BLaER1 (cell line): Measurements from ENCODE around the gene SYNPO2.

Source experiments
- H3K27ac ChIP-seq: shearing (Covaris generic); formaldehyde crosslinking; 2 replicates; pipeline ENCODE4 v1.8.1; 2022
- H3K27me3 ChIP-seq: shearing (Covaris generic); formaldehyde crosslinking; 2 replicates; pipeline ENCODE4 v1.8.1; 2022
- H3K36me3 ChIP-seq: shearing (Covaris generic); formaldehyde crosslinking; 2 replicates; pipeline ENCODE4 v1.8.1; 2022
- H3K4me1 ChIP-seq: shearing (Covaris generic); formaldehyde crosslinking; 2 replicates; pipeline ENCODE4 v1.8.1; 2022
- H3K4me2 ChIP-seq: shearing (Covaris generic); formaldehyde crosslinking; 2 replicates; pipeline ENCODE4 v1.8.1; 2022
- H3K4me3 ChIP-seq: shearing (Covaris generic); formaldehyde crosslinking; 2 replicates; pipeline ENCODE4 v1.8.1; 2022
- H3K9ac ChIP-seq: shearing (Covaris generic); formaldehyde crosslinking; 2 replicates; pipeline ENCODE4 v1.8.1; 2022
- H3K9me3 ChIP-seq: shearing (Covaris generic); formaldehyde crosslinking; 2 replicates; pipeline ENCODE4 v1.8.1; 2022
- H4K20me1 ChIP-seq: shearing (Covaris generic); formaldehyde crosslinking; 2 replicates; pipeline ENCODE4 v1.8.1; 2022
- Cebpa-rat ChIP-seq: shearing (Covaris generic); IDR thresholded peaks from 2 replicates; pipeline ENCODE4 v1.8.1; 2022

Gene SYNPO2

DNA sequence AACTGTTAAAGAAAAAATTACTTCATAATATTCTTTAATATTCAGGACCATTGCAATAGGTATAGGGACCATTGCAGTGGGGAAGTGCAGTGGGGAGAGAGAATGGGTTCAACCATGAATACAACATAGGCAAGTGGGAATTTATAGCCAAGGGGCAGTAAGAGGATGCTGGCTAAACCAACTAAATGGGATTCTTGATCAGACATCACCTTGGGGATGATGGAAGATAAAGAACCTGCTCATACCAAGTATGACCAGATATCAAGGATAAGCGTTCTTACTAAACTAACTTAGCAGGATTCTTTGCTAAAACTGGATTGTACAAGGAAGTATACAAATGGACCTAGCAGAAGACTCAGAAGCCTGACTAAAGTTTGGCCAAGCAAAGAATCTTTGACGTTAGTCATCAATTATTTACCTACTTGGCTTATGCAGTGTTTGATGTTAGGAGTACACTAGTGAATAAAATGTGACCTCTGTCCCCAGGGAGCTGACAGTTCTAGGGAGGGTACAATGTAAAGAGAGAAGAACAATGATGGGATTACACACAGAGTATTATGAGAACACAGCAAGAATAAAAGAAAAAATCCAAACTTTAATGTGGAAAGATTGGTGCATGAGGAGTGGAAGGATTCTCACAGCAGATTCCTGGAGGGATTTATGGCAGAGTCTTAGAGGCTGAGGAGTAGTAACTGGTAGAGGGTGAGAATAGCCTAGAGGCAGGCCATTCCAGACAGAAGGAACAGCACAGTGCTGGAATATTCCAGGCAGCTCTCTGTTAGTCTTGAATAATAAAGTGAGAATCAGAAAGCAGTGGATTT is 192.3 kb downstream of the SYNPO2 start:
- Histone ChIP-seq H4K20me1 (no peaks in the 10 kb centered on the region), H3K27ac (no peak overlapping the region), H3K27me3 (no peaks in the 10 kb centered on the region), H3K36me3 (no peaks in the 10 kb centered on the region), H3K4me2 (no peak overlapping the region), H3K4me3 (no peak overlapping the region), H3K9me3 (no peaks in the 10 kb centered on the region), H3K9ac (no peak overlapping the region), H3K4me1 (no peaks in the 10 kb centered on the region)
- TF ChIP-seq Cebpa-rat, result no peak

DNA sequence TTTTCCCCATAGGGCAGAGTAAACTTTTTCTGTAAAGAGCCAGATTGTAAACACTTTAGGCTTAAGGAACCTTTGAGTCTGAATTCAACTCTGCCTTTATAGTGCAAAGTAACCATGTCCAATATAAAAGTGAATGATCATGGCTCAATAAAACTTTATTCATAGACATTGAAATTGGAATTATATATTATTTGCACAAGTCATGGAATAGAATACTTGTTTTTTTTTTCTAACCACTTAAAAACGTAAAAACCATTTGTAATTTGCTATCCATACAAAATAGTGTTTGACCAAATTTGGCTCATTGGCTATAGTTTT is 192.8 kb downstream of the SYNPO2 start:
- no peak for TF ChIP-seq Cebpa-rat
- Histone ChIP-seq H3K36me3 (no peaks in the 10 kb centered on the region), H3K27ac (no peak overlapping the region), H3K9ac (no peak overlapping the region), H3K4me3 (no peak overlapping the region), H3K4me1 (no peaks in the 10 kb centered on the region), H3K4me2 (no peak overlapping the region), H3K27me3 (no peaks in the 10 kb centered on the region), H4K20me1 (no peaks in the 10 kb centered on the region), H3K9me3 (no peaks in the 10 kb centered on the region)

DNA sequence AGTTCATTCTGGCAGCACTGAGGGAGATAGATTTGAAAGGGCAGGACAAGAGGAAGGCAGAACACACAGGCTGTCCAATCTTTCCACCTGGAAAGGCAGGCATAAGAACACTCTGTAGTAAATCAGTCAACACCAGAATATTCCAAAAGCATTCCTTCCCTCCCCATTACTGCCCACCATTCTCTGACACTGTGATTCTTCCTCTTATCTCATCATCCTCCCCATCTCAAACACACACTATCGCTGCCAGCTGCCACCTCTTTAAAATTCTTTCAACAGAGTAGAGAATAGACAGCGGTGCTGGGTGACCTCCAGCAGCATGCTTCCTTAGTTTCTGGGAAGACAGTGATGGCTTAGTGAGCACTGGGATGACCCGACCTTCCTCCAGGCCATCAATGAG is 193.3 kb downstream of the SYNPO2 start:
- Histone ChIP-seq H3K9ac (no peak overlapping the region), H3K4me3 (no peak overlapping the region), H3K27me3 (no peaks in the 10 kb centered on the region), H3K9me3 (no peaks in the 10 kb centered on the region), H3K4me2 (no peak overlapping the region), H4K20me1 (no peaks in the 10 kb centered on the region), H3K27ac (no peak overlapping the region), H3K4me1 (no peaks in the 10 kb centered on the region), H3K36me3 (no peaks in the 10 kb centered on the region)
- no peak for TF ChIP-seq Cebpa-rat

DNA sequence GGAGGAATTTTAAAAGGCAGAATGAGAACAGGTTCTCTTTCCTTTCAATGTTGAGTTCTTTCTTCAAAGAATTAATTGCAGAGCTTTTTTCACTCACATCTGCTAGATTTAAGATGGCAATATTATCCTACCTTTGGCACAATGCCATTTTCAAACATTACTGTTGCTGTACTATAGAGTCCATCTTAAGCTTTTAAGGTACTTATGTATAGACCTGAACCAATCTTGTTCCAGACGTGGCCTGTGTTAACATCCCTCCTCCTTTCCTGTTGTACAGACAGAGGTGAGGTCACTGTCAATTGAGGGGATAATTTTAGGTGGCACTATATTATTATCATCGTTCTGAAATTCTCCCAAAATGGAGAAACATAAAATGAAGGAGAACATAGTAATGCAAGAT is 194.0 kb downstream of the SYNPO2 start:
- no peaks in the 10 kb centered on the region for H3K9me3 ChIP-seq
- peaks cover 3% of the 10 kb centered on the region for H3K4me1 ChIP-seq
- H3K4me3 ChIP-seq, result no peak overlapping the region
- no peaks in the 10 kb centered on the region for H4K20me1 ChIP-seq
- H3K36me3 ChIP-seq, result no peaks in the 10 kb centered on the region
- H3K9ac ChIP-seq, result no peak overlapping the region
- H3K27me3 ChIP-seq, result no peaks in the 10 kb centered on the region
- TF ChIP-seq Cebpa-rat, result no peak
- H3K4me2 ChIP-seq, result no peak overlapping the region
- H3K27ac ChIP-seq, result no peak overlapping the region

DNA sequence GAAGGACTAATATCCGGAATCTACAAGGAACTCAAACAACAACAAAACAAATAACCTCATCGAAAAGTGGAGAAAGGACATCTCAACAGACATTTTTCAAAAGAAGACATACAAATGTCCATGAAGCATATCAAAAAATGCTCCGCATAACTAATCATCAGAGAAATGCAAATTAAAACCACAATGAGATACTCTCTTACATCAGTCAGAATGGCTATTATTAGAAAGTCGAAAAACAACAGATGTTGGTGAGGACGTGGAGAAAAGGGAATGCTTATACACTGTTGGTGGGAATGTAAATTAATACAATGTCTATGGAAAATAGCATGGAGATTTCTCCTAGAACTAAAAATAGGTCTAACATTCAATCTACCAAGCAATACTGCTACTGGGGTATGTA is 195.9 kb downstream of the SYNPO2 start:
- no peak overlapping the region for H3K4me2 ChIP-seq
- no peak overlapping the region for H3K27ac ChIP-seq
- no peaks in the 10 kb centered on the region for H3K36me3 ChIP-seq
- no peak overlapping the region for H3K4me3 ChIP-seq
- TF ChIP-seq Cebpa-rat, result no peak
- peaks cover 5% of the 10 kb centered on the region for H3K4me1 ChIP-seq
- H4K20me1 ChIP-seq, result no peaks in the 10 kb centered on the region
- no peaks in the 10 kb centered on the region for H3K9me3 ChIP-seq
- no peaks in the 10 kb centered on the region for H3K27me3 ChIP-seq
- no peak overlapping the region for H3K9ac ChIP-seq

DNA sequence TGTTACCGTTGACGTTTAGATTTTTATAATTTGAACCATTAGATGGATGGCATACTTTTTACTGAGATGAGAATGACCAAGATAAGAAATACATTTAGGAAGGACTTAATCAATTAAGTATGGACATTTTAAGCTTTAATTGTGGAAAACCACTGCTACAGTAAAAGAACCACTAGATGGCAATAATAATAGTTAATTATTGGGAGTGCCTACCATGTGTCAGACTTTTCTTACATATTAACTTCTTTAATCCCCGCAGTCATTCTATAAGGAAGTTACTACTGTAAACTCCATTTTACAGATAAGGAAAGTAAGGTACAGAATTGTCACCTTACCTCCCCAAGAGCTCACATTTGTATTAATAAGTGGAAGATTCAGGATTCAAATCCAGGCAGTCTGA is 198.5 kb downstream of the SYNPO2 start:
- Histone ChIP-seq H3K4me1 (peaks cover 5% of the 10 kb centered on the region), H3K9me3 (no peaks in the 10 kb centered on the region)
- no peak for TF ChIP-seq Cebpa-rat

DNA sequence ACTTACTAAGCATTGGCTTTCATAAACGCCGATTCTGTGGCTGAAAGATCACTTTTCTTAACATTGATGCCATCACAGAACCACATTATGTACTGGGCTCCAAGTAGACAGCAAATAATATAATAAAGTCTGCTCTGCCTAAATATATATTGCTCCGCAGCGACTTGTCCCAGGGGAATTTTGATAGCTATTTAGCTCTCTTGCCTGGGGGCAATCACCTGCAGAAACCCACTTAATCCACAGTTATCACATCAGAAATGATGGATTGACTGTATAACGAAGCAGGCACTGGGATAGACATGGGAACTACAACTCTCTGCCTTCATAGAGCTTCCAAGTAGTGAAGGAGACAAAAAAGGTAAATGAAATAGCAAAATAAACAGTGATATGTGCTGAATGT is 199.0 kb downstream of the SYNPO2 start:
- no peaks in the 10 kb centered on the region for H3K9me3 ChIP-seq
- TF ChIP-seq Cebpa-rat, result no peak
- 0 out of 2 replicates have a peak overlapping the region, but pooled peaks have one; percentile 2 for H3K4me2 ChIP-seq
- H3K4me1 ChIP-seq, result peaks cover 5% of the 10 kb centered on the region
- no peak overlapping the region for H3K4me3 ChIP-seq
- no peak overlapping the region for H3K27ac ChIP-seq
- no peaks in the 10 kb centered on the region for H3K36me3 ChIP-seq
- no peak overlapping the region for H3K9ac ChIP-seq
- H3K27me3 ChIP-seq, result no peaks in the 10 kb centered on the region
- H4K20me1 ChIP-seq, result no peaks in the 10 kb centered on the region

More for the DNA sequence above, 198.5 kb downstream of the SYNPO2 start:
- Histone ChIP-seq H3K36me3 (no peaks in the 10 kb centered on the region), H3K4me3 (no peak overlapping the region), H3K27me3 (no peaks in the 10 kb centered on the region), H3K4me2 (no peak overlapping the region), H3K27ac (no peak overlapping the region), H4K20me1 (no peaks in the 10 kb centered on the region), H3K9ac (no peak overlapping the region)

DNA sequence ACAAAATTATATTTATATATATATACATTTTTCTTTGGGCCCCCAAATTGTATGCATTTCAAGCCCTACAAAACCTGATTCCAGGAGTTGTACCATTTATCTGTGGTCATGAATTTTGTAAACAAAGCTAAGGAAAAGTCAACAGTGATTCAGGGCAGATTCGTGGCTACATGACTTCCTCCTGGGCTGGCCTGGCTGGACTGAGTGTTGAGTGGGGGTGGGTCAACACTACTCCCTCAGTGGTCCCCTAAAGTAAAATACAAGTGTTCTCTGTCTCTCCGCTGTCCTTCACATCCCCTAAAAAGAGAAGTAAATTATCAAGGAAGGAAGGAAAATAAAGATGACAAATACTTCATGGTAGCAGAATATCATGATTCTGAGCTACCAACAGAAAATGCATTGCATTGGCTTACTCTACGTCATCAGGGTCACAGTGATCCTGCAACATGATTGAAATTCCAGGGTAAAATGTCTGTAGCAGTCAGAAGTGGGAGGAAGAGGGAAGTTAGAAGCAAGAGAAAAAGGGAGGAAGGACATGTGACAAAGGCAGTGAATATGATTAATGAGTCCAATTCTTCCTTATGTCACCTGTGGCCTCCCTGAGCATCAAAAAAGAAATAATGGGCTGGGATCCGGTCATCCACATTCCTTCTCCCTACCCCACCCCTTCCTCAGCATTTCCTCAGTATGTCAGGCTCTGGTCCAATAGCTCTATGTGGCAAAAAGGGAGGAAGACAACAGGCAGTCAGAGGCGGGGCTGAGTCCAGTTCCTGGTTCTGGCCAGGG is 204.6 kb downstream of the SYNPO2 start:
- H3K27me3 ChIP-seq, result no peaks in the 10 kb centered on the region
- no peaks in the 10 kb centered on the region for H4K20me1 ChIP-seq
- H3K4me2 ChIP-seq, result no peak overlapping the region
- no peaks in the 10 kb centered on the region for H3K36me3 ChIP-seq
- H3K4me3 ChIP-seq, result no peak overlapping the region
- TF ChIP-seq Cebpa-rat, result no peak
- no peak overlapping the region for H3K27ac ChIP-seq
- H3K9me3 ChIP-seq, result no peaks in the 10 kb centered on the region
- H3K4me1 ChIP-seq, result no peaks in the 10 kb centered on the region
- no peak overlapping the region for H3K9ac ChIP-seq

DNA sequence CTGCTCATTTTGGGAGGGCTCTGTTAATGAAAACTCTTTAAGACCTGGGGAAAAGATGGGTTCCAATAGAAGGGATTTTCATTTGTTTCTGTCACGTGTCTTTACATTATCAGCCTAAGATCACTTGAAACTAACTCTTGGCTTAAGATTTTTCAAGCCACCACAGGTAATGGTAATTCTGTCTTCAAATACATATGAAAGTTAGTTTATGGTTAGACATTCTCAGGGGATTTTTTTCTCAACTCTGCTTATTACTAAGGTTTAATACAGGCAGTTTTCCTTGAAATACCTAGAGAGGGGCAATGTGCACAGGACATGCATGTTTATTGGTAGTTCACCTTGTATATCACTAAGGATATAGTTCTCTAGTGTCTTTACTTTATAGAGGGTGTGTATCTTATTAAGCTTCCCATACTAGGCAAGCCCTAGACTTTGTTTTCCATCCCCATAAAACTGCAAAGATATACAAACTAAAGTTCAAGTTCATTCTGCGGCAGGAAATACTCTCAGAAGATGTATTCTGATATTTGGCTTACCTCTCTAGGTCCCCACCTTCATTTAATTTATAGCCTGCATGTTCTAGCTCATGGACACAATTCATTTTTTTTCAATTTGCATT is 208.7 kb downstream of the SYNPO2 start:
- Histone ChIP-seq H3K36me3 (no peaks in the 10 kb centered on the region), H3K4me3 (no peak overlapping the region), H3K27me3 (no peaks in the 10 kb centered on the region), H3K4me1 (no peaks in the 10 kb centered on the region), H4K20me1 (no peaks in the 10 kb centered on the region), H3K9ac (no peak overlapping the region), H3K9me3 (no peaks in the 10 kb centered on the region), H3K27ac (no peak overlapping the region), H3K4me2 (no peak overlapping the region)
- no peak for TF ChIP-seq Cebpa-rat

DNA sequence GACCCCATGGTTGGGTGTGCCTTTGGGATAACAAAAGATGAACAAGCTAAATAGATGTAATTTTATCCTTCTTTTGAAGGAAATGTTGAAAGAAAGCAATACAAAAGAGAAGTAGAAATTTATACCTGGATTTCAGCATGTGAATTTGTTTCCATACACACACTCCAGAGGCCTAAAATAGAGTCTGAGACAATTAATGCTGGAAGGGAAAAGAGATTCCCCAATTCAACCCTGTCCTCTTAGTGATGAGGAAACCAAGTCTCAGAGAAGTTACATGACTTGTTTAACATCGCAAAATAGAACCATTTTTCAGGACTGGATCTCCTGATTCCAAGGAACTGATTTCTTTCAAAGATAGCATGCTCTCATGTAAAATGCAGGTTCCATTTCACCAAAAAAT is 209.7 kb downstream of the SYNPO2 start:
- no peak overlapping the region for H3K9ac ChIP-seq
- no peak overlapping the region for H3K4me3 ChIP-seq
- no peaks in the 10 kb centered on the region for H3K36me3 ChIP-seq
- H3K4me2 ChIP-seq, result no peak overlapping the region
- no peaks in the 10 kb centered on the region for H4K20me1 ChIP-seq
- no peaks in the 10 kb centered on the region for H3K4me1 ChIP-seq
- no peaks in the 10 kb centered on the region for H3K27me3 ChIP-seq
- H3K27ac ChIP-seq, result no peak overlapping the region
- no peaks in the 10 kb centered on the region for H3K9me3 ChIP-seq
- TF ChIP-seq Cebpa-rat, result no peak
